ENCODE results near the gene SLPI.

DNA sequence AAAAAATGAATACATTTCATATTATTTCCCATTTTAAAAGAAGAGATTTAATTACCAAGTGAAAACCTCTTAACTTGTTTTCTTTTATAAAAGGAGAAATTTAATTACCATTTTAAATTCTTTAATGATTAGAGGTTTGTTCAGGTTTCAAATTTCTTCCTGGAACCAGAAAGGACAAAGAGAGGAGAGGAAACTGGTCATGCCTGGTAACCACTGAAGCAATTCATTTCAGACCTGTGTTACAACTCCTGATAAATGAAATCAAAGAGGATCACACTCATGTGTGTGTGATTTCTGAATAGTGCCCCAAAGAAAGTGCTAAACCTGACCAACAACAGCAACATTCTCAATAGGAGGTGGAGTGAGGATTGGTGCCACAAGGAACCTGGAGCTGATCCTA, 12.6 kb upstream of the SLPI start:
- TF ChIP-seq, protein P1, sequence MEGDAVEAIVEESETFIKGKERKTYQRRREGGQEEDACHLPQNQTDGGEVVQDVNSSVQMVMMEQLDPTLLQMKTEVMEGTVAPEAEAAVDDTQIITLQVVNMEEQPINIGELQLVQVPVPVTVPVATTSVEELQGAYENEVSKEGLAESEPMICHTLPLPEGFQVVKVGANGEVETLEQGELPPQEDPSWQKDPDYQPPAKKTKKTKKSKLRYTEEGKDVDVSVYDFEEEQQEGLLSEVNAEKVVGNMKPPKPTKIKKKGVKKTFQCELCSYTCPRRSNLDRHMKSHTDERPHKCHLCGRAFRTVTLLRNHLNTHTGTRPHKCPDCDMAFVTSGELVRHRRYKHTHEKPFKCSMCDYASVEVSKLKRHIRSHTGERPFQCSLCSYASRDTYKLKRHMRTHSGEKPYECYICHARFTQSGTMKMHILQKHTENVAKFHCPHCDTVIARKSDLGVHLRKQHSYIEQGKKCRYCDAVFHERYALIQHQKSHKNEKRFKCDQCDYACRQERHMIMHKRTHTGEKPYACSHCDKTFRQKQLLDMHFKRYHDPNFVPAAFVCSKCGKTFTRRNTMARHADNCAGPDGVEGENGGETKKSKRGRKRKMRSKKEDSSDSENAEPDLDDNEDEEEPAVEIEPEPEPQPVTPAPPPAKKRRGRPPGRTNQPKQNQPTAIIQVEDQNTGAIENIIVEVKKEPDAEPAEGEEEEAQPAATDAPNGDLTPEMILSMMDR (conservative IDR thresholded peaks at IDR 0.05; ENCODE audit: low read depth in 2 of 2): no peak
- TF ChIP-seq EZH2 (IDR thresholded peaks at IDR 0.05; ENCODE audit: low read depth, unreplicated experiment) (no peak), POLR2AphosphoS5 (IDR thresholded peaks at IDR 0.05; ENCODE audit: low read depth) (no peak), EZH2phosphoT487 (IDR thresholded peaks at IDR 0.05; ENCODE audit: unreplicated experiment) (no peak), REST (IDR thresholded peaks at IDR 0.05; ENCODE audit: unreplicated experiment) (no peak)

Data from GM23338 (cell line).